H4 (cell line): Measurements from ENCODE around the gene NKX2-1. TPM values are rescaled to one million over a fixed set of nuclear protein-coding genes. Genes with fewer than 3 reads are reported as not detected.
"Not testable (repeated sequence)": the region's sequence is repeated elsewhere in the genome, so short reads cannot be mapped to it uniquely, and the experiment has no call there.

ENCODE experiments used
- DNase-seq: peaks from one replicate; pipeline ENCODE4 v3.0.0-alpha.2; 2015; ENCODE audit warnings: low spot score
- total RNA-seq: library from RNA; depleted of rRNA; stranded (reverse); fragments of >200 nt; shearing (Covaris generic); gene quantifications from 2 replicates; pipeline ENCODE4 v1.2.3, GENCODE V29; 2014

Gene NKX2-1
- total RNA-seq, 1 experiment from 2014 or later = 0.62 TPM

DNA sequence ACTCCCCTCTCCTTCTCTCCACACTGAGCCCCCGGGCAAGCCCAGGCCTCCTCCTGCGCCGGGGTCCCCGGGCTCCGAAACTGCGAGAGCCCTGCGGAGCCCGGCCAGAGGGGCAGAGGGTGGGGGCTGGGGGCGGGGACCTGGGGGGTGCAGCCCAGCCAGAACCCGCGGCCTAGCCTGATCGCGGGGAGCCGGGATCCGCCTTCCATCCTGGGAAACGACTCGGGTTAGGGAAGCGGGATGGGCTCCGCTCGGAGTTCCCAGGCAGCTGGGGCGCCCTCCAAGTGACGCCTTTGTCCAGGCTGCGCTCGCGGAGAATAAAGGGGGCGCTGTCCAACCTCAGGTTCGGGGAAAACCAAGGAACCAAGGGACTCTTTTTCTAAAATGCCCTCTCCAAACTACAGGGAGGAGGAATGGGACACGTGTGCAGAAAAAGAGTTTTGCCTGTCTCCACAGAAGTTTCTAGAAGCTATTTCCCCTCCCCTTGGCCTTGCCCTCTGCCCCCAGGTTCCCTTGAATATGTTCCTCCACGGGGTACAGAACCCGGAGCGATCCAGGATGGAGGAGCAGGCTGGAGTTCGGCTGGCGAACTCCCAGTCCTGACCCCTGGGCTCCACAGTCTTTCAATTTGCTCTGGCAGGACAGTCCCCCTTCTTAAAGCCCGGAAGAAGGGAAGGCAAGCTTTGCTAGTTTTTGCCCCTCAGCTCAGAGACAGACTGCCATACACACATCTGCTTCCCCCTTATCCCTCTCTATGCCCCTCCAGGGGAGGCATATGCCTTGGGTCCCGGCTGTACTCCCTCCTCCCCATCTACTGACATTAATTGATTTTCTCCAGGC lies 13.9 kb downstream of the NKX2-1 start:
- no peak for DNase-seq

DNA sequence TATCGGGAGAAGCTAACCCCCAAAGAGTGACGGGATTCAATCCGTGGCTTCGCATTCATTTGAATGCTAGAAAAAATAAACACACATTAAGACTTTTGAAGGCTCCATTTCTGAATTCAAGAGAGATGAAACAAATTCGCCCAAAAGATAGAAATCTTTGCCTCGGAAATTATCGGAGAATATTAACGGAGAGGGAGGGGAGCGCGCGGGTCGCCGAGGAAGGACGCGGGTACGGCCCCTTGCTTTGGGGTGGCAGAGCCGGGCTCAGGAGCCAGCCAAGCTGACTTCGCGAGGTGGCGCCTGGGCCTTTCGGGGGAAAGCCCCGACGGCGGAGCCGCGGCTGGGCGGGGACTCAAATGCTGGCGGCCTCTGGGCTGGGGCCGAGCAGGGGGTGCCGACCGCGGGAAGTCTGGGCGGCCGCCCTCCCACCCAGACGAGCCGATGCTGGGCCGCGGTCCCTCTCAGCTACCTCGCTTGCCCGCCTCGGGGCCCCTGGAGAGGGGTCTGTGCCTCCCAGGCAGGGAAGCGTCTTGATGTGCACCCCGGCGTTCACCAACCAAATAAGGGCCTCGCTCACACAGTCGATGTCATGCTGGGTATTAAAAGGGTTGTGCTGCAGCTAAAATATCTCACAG lies 14.7 kb downstream of the NKX2-1 start:
- DNase-seq = no peak

DNA sequence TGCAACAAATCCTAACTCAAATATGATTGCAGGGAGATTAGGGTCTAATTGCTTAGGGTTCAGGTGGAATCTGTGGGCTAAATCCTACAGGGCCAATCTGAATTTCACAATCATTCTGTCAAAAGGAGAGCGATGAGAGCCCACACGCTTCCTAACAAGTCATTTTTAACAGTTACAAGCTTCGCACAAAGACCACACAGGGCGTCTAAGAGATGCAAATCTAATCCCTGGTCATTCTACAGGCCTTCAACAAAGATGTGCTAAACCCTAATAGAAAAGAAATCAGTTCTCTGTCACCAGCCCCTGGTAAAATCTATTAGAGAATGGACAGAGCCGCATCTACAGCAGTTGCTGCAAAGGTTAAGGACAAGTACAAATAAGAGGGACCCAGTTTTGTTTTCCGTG lies 15.3 kb downstream of the NKX2-1 start:
- DNase-seq = no peak

DNA sequence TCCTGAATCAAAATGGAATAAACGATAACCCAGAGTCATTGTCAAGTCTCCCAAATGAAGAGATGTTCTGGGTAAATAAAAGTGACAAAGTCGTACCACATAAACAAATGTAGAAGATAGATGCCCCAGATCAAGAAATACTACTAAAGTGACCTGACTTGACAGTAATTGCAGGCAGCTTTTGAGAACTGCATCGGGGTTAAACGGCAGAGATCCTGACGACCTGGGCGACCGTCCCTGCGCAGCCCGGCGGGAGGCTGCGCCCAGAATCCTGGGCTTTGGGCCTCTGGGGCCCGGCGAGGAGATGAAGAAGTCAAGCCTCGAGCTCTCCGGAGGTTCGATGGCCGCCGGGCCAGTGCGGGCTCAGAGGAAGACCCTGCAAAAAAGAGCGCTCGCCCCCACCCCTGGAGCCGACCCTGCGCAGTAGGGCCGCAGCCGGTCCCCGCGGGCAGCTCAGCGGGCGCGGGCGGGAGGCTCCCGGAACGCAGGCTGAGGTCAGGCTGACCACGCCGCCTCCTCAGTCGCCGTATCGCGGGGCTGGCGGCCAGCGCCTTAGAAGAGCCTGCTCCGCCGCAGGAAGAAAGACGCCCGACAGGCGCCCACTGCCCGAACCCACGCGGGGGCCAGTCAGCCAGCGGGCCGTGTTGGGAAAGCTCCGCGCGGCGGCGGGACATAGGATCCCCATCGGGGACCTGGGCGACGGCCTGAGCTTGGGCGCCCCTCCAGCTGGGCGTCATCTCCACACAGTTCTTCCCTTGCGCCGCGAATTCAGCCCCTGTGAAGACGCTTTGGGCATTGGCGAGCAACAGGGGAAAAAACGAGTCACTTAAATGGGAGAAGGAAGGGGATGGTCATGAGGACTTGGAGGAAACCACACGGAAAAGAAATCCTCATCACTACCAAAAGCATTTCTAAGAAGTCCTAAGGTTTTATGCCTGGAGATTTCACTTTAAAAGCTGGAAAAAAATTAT lies 16.0 kb downstream of the NKX2-1 start:
- no peak for DNase-seq

DNA sequence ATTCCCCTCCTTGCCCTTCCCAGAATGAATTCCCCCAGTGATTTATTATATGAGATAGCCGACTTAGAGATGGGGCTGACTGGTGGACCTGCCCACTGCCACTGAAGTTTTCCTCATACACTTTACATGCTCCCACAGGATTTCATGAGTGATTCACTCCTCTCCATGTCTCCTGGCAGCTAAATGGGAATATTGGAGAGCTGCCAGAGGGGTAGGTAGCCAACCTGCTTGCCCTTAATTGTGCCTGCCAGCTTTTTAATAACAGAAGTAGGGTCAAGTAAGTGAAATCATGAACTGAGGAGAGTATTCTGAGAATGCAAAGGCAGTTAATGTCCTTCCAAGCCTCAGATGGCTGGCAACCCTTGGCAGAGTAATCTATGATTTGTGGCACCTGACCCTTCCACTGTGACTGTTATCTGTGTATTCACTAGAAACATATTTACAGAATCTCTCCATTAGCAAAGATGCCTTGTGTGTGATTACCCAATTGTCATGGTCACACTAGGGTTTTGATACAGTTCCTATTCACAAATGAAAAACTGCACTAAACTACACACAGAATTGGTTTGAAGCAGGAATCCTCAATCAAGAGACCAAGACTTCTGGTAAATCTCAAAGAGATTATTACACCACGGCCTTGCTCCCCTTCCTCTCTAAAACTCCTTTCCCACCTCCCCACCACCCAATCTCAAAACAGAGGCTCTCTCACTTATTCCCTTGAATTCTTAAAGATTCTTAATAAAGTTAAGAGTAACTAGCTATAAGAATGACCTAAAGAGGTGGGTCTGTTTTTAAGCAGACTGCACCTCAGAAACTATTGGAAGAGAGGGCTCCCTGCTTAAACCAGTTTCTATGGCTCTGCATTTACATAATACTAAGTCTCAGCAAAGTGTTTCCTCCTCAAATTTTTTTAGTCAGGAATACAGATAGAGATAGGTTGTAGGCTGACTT lies 17.2 kb downstream of the NKX2-1 start:
- no peak for DNase-seq

DNA sequence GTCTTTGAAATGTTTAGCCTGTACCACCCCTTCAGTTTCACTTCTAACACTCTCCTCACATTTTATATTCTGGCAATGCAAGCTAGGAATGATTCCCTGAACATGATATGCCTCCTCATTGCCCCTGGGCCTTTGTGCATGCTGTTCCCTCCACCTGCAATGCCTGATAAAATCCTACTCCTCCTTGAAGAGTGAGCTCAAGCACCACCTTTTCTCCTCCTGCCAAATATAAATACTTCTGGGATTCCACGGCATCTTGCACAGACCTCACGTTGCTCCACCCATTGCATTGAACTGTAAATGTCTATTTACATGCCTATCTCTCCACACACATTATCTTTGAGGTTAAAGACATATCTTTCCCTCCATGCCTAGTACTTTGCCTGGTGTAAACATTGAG lies 21.1 kb downstream of the NKX2-1 start:
- DNase-seq = no peak

DNA sequence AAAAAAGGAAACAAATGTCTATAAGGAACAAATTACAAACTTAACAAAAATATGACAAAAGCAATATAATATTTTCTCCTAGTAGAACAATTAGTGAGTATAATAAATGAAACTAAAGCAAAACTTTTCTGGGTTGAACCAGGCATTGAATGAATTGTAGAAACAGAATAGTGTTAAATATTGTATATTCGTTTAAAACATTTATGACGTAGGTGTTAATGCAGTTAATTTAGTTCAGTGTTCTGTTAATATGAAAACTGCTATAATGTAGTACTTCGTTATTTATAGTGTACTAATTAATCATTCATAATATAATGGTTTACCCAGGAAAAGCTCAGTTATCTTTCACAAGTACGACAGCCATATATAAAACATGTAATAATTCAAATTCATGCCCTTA lies 23.7 kb downstream of the NKX2-1 start:
- DNase-seq = no peak

DNA sequence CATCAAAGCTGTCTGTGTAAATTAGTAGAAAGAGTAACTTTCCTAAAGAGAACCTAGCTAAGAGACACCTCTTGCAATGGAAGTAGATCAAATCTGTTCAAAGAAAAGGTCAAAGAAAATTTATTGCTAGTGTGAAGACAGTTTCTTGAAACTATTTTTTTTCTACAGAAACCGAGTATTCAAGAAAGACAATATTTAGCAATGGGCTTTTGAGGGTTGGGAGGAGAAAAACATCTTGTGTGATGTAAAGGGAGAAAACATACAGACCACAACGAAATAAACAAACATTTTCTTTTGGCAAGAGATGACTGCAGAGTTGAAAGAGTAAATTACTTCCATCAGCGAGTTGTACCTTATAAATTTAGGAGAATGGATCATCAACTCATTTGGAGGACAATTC lies 24.4 kb downstream of the NKX2-1 start:
- peak; percentile 25 for DNase-seq

DNA sequence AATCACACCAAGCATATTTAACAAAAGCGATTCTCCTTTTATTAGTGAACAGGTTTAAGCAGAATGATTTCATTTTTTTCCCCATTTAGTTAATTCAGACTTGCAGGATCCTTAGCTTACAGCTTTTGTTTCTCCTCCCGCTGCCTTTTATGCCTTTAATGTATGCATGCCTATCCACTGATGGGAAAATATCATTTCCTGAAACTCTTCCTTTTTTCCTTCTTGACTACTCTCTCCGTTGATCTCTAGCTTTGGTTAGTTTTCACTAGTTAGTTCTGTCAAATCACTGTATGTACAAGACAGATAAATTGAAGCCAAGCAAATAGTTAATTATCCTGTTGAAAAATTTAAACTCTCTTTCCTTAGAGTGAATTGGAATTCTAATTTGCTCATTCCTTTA lies 26.3 kb downstream of the NKX2-1 start:
- no peak for DNase-seq

DNA sequence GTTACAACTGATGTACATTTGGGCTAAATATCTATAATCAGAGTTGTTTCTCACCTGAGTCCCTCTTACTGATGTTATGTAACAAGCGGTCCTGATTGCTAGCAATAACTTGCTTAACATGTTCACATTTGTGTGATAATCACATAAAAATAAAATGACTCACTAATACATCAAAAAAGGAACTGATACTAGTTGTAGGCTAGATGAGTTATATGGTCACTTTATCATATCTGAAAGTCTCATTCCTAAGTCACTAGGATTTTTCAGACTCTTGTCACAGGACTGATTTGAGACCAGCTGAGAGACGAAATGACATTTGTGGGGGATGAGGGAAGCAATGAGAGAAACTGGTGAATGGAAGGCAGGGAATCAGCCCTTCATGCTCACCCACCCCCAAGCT lies 34.3 kb downstream of the NKX2-1 start:
- DNase-seq = no peak

DNA sequence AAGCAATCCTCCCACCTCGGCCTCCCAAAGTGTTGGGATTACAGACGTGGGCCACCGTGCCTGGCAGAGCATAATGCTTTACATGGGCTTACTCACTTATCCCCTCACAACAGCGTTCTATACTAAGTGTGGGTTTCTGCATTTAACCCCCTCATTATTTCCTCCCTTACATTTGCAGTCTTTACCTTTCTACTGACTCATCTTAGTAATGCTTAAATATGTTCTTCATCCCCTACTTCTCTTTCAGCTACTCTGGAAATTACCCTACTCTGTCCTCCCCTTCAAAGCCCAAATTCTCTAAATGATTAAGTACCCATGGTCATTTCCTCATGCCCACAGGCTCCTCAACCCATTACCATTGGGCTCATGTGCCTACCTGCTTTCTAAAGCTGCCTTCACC lies 40.7 kb downstream of the NKX2-1 start:
- DNase-seq = no peak

DNA sequence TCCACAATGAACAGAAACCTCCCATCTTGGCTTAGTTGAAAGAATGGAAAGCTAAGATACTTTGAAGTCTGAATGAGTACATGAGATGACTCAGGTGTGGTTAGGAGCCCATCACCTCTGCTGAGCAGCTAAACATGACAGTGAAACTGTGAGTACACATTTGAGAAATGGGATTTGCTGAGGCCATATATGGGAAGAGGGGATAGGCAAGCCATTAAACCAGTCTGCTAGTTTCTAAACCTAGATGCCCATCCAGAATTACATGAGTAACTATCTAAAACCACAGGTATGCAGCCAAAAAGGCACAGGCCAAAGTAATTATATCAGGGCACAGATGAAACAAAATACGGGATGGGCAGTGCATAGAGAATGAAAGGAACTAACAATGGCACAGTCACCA lies 41.2 kb downstream of the NKX2-1 start:
- DNase-seq = peak; percentile 47

DNA sequence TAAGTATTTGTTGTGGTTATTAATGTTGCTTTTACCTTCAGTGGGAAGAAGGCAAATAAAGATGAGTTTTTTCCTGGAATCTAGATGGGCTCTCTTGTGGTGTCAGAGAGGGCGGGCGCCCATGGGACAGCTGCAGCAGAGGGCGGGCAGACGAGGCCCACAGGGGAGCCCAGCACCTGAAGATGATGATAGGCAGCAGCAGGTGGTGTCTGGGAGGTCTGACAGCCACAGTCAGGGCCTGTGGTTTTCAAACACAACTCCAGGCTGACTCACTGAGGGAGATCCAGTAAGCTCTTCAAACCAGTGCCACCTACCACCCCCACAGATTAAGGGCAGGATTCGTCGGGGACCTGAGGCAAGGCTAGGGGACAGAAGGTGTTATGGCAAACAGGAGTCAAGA lies 42.8 kb downstream of the NKX2-1 start:
- peak; percentile 14 for DNase-seq

DNA sequence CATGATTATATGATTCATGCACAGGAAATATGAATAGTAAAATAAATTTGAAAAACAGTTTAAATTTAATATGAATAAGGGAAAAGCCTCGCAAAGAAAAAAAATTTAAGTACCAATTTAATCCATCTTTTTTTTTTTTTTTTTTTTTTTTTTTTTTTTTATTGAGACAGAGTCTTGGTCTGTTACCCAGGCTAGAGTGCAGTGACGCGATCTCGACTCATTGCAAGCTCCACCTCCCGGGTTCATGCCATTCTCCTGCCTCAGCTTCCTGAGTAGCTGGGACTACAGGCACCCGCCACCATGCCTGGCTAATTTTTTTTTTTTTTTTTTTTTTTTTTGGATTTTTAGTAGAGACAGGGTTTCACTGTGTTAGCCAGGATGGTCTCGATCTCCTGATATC lies 44.0 kb downstream of the NKX2-1 start:
- not testable (repeated sequence) for DNase-seq

DNA sequence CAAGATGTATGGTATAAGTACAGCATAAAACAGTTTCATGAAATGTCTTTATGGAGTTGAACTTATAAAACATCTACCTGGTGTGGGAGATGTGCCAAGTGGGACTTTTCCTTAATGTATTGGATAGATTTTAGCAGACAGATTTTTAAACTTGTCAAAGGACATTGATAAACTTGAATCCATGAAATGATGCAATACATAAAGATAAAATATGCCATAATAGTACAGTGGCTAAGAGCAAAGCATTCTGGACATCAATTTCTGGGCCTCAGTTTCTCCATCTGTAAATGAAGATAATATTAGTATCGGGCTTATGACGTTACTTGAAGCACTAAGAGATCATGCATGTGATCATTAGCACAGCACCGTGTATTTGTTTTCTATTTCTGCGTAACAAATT lies 45.4 kb downstream of the NKX2-1 start:
- DNase-seq = no peak

DNA sequence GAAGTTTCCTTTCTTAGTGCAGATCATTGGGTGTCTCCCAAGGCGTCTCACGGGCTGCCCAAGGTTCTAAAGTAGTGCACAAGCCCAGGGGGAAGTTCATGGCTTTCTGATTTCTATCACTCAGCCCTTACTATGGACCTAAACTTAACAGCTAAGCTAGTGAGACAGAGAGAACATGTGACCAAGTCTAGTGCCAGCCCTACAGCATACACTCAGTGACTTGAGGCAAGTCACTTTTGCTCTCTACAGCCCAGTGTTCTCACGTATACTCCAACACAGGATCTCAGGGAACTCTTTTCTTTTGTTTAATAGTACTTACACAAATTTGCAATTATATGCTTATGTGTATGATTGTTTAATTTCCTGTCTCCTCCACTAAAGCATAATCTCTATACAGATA lies 48.6 kb downstream of the NKX2-1 start:
- no peak for DNase-seq

DNA sequence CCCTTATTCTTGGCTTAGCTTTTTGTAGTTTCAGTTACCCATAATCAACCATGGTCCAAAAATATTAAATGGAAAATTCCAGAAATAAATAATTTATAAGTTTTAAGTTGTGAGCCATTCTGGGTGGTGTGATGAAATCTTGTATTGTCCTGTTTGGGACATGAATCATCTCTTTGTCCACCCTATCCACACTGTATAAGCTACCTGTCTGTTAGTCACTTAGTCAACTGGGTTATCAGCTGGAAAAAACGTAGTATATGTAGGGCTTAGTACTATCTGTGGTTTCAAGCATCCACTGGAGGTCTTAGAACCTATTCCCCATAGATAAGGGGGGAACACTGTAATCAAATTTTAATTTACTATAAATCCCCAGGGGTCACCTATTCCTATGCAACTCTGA lies 52.7 kb downstream of the NKX2-1 start:
- no peak for DNase-seq
